ENCODE data around the gene FBLN1. TPM values are rescaled to one million over a fixed set of nuclear protein-coding genes. Genes with fewer than 3 reads are reported as not detected.

Gene FBLN1
- total and polyA plus RNA-seq, 2 of the 8 experiments (the other 6 are each of a cell fraction or from before 2014, with no cell fraction given) = 159 to 168 TPM

DNA sequence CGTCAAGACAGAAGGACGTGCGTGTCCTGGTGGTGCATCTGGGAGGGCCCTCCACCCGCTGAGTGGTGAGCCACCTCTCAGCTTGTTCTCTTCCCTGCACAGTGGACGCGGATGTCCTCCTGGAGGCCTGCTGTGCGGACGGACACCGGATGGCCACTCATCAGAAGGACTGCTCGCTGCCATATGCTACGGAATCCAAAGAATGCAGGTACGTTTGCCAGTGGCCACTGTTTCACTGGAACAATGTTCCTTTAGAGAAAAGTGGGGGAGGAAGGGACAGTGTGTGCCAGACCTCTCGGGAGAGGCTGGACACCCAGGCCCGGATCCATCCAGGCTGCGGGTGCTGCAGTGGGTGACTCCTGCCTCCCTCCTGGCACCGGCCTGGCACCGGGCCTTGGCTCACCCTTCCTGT is 15.9 kb downstream of the FBLN1 start (continued):
- no peak for TF ChIP-seq TEAD4 (IDR thresholded peaks at IDR 0.05; ENCODE audit: low read depth, low read length)
- TF ChIP-seq RNF2 (IDR thresholded peaks at IDR 0.05; ENCODE audit: borderline replicate concordance, low read depth, low read length, missing control alignments, poor library complexity, severe bottlenecking) = no peak
- no peak for TF ChIP-seq EZH2 (IDR thresholded peaks at IDR 0.05; ENCODE audit: low read depth, low read length, severe bottlenecking)
- TF ChIP-seq CBX5 (IDR thresholded peaks at IDR 0.05; ENCODE audit: low read depth, low read length) = no peak
- TF ChIP-seq BCL11A (IDR thresholded peaks at IDR 0.05; ENCODE audit: low read depth in 2 of 2, low read length in 2 of 2) = no peak

All from H1 (cell line).